ENCODE results near the gene CYP1A1. TPM values are rescaled to one million over a fixed set of nuclear protein-coding genes. Genes with fewer than 3 reads are reported as not detected.

CYP1A1 gene
- total RNA-seq, 3 donors from 2014 or later (not counting 1 experiment from before 2014, with no cell fraction given), result 0.33 TPM; not detected in 2

DNA sequence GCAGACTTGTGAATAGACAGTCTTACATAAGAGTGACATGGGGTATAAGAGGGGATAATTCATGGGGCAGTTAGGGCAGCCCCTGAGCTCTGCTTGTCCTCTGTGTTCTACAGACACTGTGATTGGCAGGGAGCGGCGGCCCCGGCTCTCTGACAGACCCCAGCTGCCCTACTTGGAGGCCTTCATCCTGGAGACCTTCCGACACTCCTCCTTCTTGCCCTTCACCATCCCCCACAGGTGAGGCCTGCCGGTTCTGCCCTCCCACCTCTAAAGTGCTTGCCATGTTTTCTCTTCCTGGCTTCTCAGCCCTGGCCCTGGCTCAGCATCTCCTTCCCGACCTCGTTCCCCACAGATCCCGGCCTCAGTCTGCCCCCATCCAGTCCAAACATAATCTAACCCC lies 26.7 kb upstream of the CYP1A1 start:
- TF ChIP-seq, protein P1, sequence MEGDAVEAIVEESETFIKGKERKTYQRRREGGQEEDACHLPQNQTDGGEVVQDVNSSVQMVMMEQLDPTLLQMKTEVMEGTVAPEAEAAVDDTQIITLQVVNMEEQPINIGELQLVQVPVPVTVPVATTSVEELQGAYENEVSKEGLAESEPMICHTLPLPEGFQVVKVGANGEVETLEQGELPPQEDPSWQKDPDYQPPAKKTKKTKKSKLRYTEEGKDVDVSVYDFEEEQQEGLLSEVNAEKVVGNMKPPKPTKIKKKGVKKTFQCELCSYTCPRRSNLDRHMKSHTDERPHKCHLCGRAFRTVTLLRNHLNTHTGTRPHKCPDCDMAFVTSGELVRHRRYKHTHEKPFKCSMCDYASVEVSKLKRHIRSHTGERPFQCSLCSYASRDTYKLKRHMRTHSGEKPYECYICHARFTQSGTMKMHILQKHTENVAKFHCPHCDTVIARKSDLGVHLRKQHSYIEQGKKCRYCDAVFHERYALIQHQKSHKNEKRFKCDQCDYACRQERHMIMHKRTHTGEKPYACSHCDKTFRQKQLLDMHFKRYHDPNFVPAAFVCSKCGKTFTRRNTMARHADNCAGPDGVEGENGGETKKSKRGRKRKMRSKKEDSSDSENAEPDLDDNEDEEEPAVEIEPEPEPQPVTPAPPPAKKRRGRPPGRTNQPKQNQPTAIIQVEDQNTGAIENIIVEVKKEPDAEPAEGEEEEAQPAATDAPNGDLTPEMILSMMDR (IDR thresholded peaks at IDR 0.05), result no peak
- DNase-seq, result no peak
- H3K36me3 Mint-ChIP-seq, result no peaks in the 10 kb centered on the region
- no peaks in the 10 kb centered on the region for H3K27me3 Mint-ChIP-seq (ENCODE audit: low read depth in 2 of 2)
- intact Hi-C loops (cut with micrococcal nuclease), result no loop called here
- Histone ChIP-seq H3K4me3 (ENCODE audit: low read length) (no peak overlapping the region), H3K27ac (ENCODE audit: low read length) (no peak overlapping the region), H3K9me3 (ENCODE audit: control insufficient read depth, insufficient read depth, low read length) (no peaks in the 10 kb centered on the region), H3K36me3 (ENCODE audit: control insufficient read depth, insufficient read depth, low read length) (no peaks in the 10 kb centered on the region), H3K27me3 (ENCODE audit: control insufficient read depth, insufficient read depth, low read length) (no peaks in the 10 kb centered on the region), H3K4me1 (ENCODE audit: control insufficient read depth, insufficient read depth, low read length) (no peaks in the 10 kb centered on the region)
- no peak overlapping the region for H3K27ac Mint-ChIP-seq
- 93% methylated on average over 8 of the region's 8 CpGs for WGBS (ENCODE audit: insufficient coverage)
- H3K4me1 Mint-ChIP-seq, result no peaks in the 10 kb centered on the region
- no peak overlapping the region for H3K4me3 Mint-ChIP-seq
- no peak for ATAC-seq
- no peaks in the 10 kb centered on the region for H3K9me3 Mint-ChIP-seq

DNA sequence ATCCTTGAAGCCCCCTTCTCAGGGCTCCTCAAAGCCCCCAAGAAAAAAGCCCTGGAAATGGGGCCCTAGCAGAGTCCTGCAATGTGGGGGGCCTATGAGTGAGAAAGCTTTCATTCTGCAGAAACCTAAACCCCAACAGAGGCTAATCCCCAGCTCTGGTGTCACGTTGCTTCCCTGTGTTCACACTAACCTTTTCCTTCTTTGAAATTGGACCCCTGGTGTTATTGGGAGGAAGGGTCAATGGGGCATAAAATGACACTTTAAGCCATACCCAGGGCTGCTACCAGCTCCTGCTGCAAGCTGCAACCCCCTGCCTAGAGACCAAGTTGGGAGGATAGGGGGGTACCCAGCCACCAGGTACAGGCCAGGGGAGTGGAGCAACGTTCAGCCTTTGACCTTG lies 25.4 kb upstream of the CYP1A1 start:
- H3K4me1 Mint-ChIP-seq, result no peaks in the 10 kb centered on the region

DNA sequence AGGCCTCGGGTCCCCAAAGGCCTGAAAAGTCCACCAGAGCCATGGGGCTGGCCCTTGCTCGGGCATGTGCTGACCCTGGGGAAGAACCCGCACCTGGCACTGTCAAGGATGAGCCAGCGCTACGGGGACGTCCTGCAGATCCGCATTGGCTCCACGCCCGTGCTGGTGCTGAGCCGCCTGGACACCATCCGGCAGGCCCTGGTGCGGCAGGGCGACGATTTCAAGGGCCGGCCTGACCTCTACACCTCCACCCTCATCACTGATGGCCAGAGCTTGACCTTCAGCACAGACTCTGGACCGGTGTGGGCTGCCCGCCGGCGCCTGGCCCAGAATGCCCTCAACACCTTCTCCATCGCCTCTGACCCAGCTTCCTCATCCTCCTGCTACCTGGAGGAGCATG lies 24.5 kb upstream of the CYP1A1 start:
- no peaks in the 10 kb centered on the region for H3K9me3 Mint-ChIP-seq
- H3K4me3 ChIP-seq (ENCODE audit: low read length), result no peak overlapping the region
- 92% methylated on average over 20 of the region's 20 CpGs for WGBS (ENCODE audit: insufficient coverage)
- no peak overlapping the region for H3K27ac ChIP-seq (ENCODE audit: low read length)
- H3K4me1 ChIP-seq (ENCODE audit: control insufficient read depth, insufficient read depth, low read length), result no peaks in the 10 kb centered on the region
- no peaks in the 10 kb centered on the region for H3K36me3 Mint-ChIP-seq
- H3K27me3 Mint-ChIP-seq (ENCODE audit: low read depth in 2 of 2), result no peaks in the 10 kb centered on the region
- no peaks in the 10 kb centered on the region for H3K9me3 ChIP-seq (ENCODE audit: control insufficient read depth, insufficient read depth, low read length)
- no peaks in the 10 kb centered on the region for H3K36me3 ChIP-seq (ENCODE audit: control insufficient read depth, insufficient read depth, low read length)
- intact Hi-C loops (cut with micrococcal nuclease), result no loop called here
- no peaks in the 10 kb centered on the region for H3K4me1 Mint-ChIP-seq
- H3K27me3 ChIP-seq (ENCODE audit: control insufficient read depth, insufficient read depth, low read length), result no peaks in the 10 kb centered on the region
- H3K4me3 Mint-ChIP-seq, result no peak overlapping the region
- H3K27ac Mint-ChIP-seq, result no peak overlapping the region
- TF ChIP-seq, protein P1 (IDR thresholded peaks at IDR 0.05), result no peak
- DNase-seq (no peak), ATAC-seq (no peak)

More for the DNA sequence above, 25.4 kb upstream of the CYP1A1 start:
- Mint-ChIP-seq H3K27me3 (ENCODE audit: low read depth in 2 of 2) (no peaks in the 10 kb centered on the region), H3K4me3 (no peak overlapping the region), H3K9me3 (no peaks in the 10 kb centered on the region), H3K36me3 (no peaks in the 10 kb centered on the region), H3K27ac (no peak overlapping the region)
- no peaks in the 10 kb centered on the region for H3K9me3 ChIP-seq (ENCODE audit: control insufficient read depth, insufficient read depth, low read length)
- DNase-seq (no peak), ATAC-seq (no peak)
- H3K27ac ChIP-seq (ENCODE audit: low read length), result no peak overlapping the region
- WGBS (ENCODE audit: insufficient coverage), result 29% methylated on average over 1 of the region's 2 CpGs
- intact Hi-C loops (cut with micrococcal nuclease), result no loop called here
- H3K36me3 ChIP-seq (ENCODE audit: control insufficient read depth, insufficient read depth, low read length), result no peaks in the 10 kb centered on the region
- no peaks in the 10 kb centered on the region for H3K4me1 ChIP-seq (ENCODE audit: control insufficient read depth, insufficient read depth, low read length)
- H3K27me3 ChIP-seq (ENCODE audit: control insufficient read depth, insufficient read depth, low read length), result no peaks in the 10 kb centered on the region
- TF ChIP-seq, protein P1 (IDR thresholded peaks at IDR 0.05), result no peak
- H3K4me3 ChIP-seq (ENCODE audit: low read length), result no peak overlapping the region

DNA sequence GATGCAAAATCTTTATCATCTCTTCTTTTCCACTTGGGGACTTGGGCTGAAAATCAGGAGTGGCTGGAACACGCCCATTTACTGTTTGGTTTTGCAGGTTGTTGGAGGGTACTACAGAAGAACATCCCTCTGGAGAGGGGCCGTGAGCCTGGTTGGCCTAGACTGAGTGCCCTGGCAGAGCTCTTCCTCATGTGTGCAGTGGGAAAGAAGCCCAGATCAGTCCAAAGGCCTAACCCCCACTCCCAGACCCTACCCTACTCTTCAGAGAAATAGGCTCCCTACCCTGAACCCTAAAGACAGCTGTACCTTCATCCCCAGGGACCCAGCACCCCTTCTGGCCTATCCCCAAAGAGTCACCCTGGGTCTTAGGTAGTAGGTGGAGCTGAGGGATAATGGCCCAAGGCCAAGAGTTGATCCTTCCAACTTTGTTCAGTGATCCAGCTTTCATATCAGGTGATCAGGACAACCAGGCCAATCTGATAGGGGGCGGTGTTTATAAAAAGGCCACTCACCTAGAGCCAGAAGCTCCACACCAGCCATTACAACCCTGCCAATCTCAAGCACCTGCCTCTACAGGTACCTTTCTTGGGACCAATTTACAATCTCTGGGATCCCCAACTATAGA lies 23.1 kb upstream of the CYP1A1 start, which contains the start of gene CYP1A2:
TSS of gene CYP1A2 (plus strand) at position 524 of the 625 bp plus-strand sequence. CDS start 894 bp downstream, outside the sequence.
- WGBS (ENCODE audit: insufficient coverage), result 90% methylated on average over 3 of the region's 3 CpGs
- Histone ChIP-seq H3K9me3 (ENCODE audit: control insufficient read depth, insufficient read depth, low read length) (no peaks in the 10 kb centered on the region), H3K4me3 (ENCODE audit: low read length) (no peak within 1 kb of the TSS), H3K36me3 (ENCODE audit: control insufficient read depth, insufficient read depth, low read length) (no peaks in the 10 kb centered on the region), H3K27ac (ENCODE audit: low read length) (no peak within 1 kb of the TSS), H3K4me1 (ENCODE audit: control insufficient read depth, insufficient read depth, low read length) (no peaks in the 10 kb centered on the region), H3K27me3 (ENCODE audit: control insufficient read depth, insufficient read depth, low read length) (no peaks in the 10 kb centered on the region)
- Mint-ChIP-seq H3K36me3 (no peaks in the 10 kb centered on the region), H3K9me3 (no peaks in the 10 kb centered on the region), H3K4me1 (no peaks in the 10 kb centered on the region), H3K27me3 (ENCODE audit: low read depth in 2 of 2) (no peaks in the 10 kb centered on the region), H3K4me3 (no peak within 1 kb of the TSS), H3K27ac (no peak within 1 kb of the TSS)
- TF ChIP-seq, protein P1 (IDR thresholded peaks at IDR 0.05), result no peak
- ATAC-seq (no peak), DNase-seq (no peak)
- intact Hi-C loops (cut with micrococcal nuclease), result no loop called here

All from natural killer cell (primary cell).